GM12878 (cell line): ENCODE results near the gene AGO4. TPM values are rescaled to one million over a fixed set of nuclear protein-coding genes. Genes with fewer than 3 reads are reported as not detected.

Experiments
- ATAC-seq: fragments of 200-7000 bp; cut with Tn5 transposase; 3 replicates; pipeline ENCODE4 v1.9.1; 2020; ENCODE audit warnings: mild to moderate bottlenecking, moderate library complexity
- BruUV-seq: library from RNA; stranded (reverse); fragments of 400-500 nt; replicated peaks from 2 replicates; lab custom pipeline; 2021; lab: Mats Ljungman, UMichigan
- CTCF ChIA-PET: fragments of 300-600 bp; sonication (Branson Sonifier 250); formaldehyde crosslinking; extraction: SDS; loops from one replicate; lab custom pipeline; 2021; ENCODE audit warnings: inconsistent platforms; lab: Yijun Ruan, JAX
- POLR2A ChIA-PET: fragments of 350-600 bp; formaldehyde crosslinking; extraction: SDS; loops from one replicate; lab custom pipeline; 2021; ENCODE audit warnings: inconsistent platforms; lab: Charles Lee
- RAD21 ChIA-PET: fragments of 300-600 bp; sonication (Branson Sonifier 250); formaldehyde crosslinking; loops from one replicate; lab custom pipeline; 2023; ENCODE audit warnings: antibody characterized with exemption; ENCODE audit not compliant: unreplicated experiment; lab: Charles Lee
- SMC1A ChIA-PET: fragments of 300-600 bp; sonication (Branson Sonifier 250); formaldehyde crosslinking; loops from one replicate; lab custom pipeline; 2023; ENCODE audit not compliant: unreplicated experiment, uncharacterized antibody; lab: Charles Lee
- DNase-seq: peaks from one replicate; pipeline ENCODE4 v3.0.0-alpha.2; 2011; ENCODE audit warnings: low read depth, low spot score
- FAIRE-seq: peaks from 3 replicates; lab custom pipeline; 2011; peaks lifted over from hg19 to GRCh38; lab: Jason Lieb, UNC
- H2AFZ ChIP-seq: 2 replicates; pipeline ENCODE4 v1.6.0; 2011; ENCODE audit warnings: low read depth, low read length, control low read depth; ENCODE audit not compliant: control insufficient read depth
- H3K27ac ChIP-seq: 2 replicates; pipeline ENCODE4 v1.5.1; 2011; ENCODE audit warnings: control low read depth; ENCODE audit not compliant: control insufficient read depth, insufficient read depth
- H3K27me3 ChIP-seq, 2 experiments: replicated peaks in 1 of 2; 2 replicates each; pipeline versions ENCODE4 v1.6.0 to v1.6.1; 2011; ENCODE audit warnings: low read length in 1 of 2; ENCODE audit not compliant: control insufficient read depth in 2 of 2, insufficient read depth in 2 of 2
- H3K36me3 ChIP-seq, 2 experiments: 2 replicates each; pipeline ENCODE4 v1.5.1; 2011; ENCODE audit warnings: low read length in 1 of 2; ENCODE audit not compliant: control insufficient read depth in 2 of 2, insufficient read depth in 2 of 2
- H3K4me1 ChIP-seq: 2 replicates; pipeline ENCODE4 v1.6.1; 2011; ENCODE audit warnings: mild to moderate bottlenecking, low read length, moderate library complexity, mixed read lengths; ENCODE audit not compliant: control insufficient read depth, insufficient read depth
- H3K4me2 ChIP-seq: 2 replicates; pipeline ENCODE4 v1.6.0; 2011; ENCODE audit warnings: control low read depth; ENCODE audit not compliant: control insufficient read depth, insufficient read depth
- H3K4me3 ChIP-seq: fragments of 200-600 bp; sonication (generic); 2 replicates; pipeline ENCODE4 v1.5.1; 2016
- H3K79me2 ChIP-seq: 2 replicates; pipeline ENCODE4 v1.6.0; 2011; ENCODE audit warnings: low read length; ENCODE audit not compliant: control insufficient read depth, insufficient read depth
- H3K9ac ChIP-seq: 2 replicates; pipeline ENCODE4 v1.8.0; 2011; ENCODE audit warnings: low read length, control low read depth, mixed read lengths; ENCODE audit not compliant: control insufficient read depth, insufficient read depth
- H3K9me3 ChIP-seq: replicated peaks from 3 replicates; pipeline ENCODE4 v1.5.1; 2011; ENCODE audit warnings: mild to moderate bottlenecking, low read length; ENCODE audit not compliant: control insufficient read depth, insufficient read depth
- H4K20me1 ChIP-seq: 2 replicates; pipeline ENCODE4 v1.6.0; 2011; ENCODE audit not compliant: control insufficient read depth, insufficient read depth
- BRCA1 ChIP-seq: IDR thresholded peaks from 2 replicates; pipeline ENCODE4 v1.6.1; 2011; ENCODE audit warnings: low read depth, low read length, improper control_type of control experiment
- KDM1A ChIP-seq: fragments of 200-600 bp; sonication (generic); IDR thresholded peaks from 2 replicates; pipeline ENCODE4 v1.6.1; 2016; ENCODE audit warnings: borderline replicate concordance
- MLLT1 ChIP-seq: fragments of 450-650 bp; IDR thresholded peaks from 2 replicates; pipeline ENCODE4 v1.6.1; 2016; ENCODE audit warnings: mild to moderate bottlenecking
- MTA2 ChIP-seq: fragments of 450-650 bp; IDR thresholded peaks from 2 replicates; pipeline ENCODE4 v1.6.1; 2016; ENCODE audit warnings: low read depth, mild to moderate bottlenecking, moderate library complexity
- SKIL ChIP-seq: fragments of 450-650 bp; IDR thresholded peaks from 2 replicates; pipeline ENCODE4 v1.6.1; 2017; ENCODE audit warnings: mild to moderate bottlenecking, low read depth, inconsistent platforms; ENCODE audit not compliant: poor library complexity, severe bottlenecking
- ZBTB40 ChIP-seq: fragments of 450-650 bp; IDR thresholded peaks from 2 replicates; pipeline ENCODE4 v1.6.1; 2016; ENCODE audit warnings: mild to moderate bottlenecking, moderate library complexity, borderline replicate concordance
- WGBS: methylation state at CpG from one replicate; pipeline ENCODE4 v1.1.6; 2016; ENCODE audit warnings: low lambda C conversion rate; ENCODE audit not compliant: insufficient replicate concordance, insufficient coverage; ENCODE audit errors: missing lambda C conversion rate; 5-methylcytosine and 5-hydroxymethylcytosine counted together
- in situ Hi-C: fragments of 300-500 bp; cut with MboI; formaldehyde crosslinking; loops from 9 replicates; pipeline ENCODE4 v1.14.3; 2018; ENCODE audit warnings: mixed read lengths
- intact Hi-C: fragments of 100-400 bp; cut with micrococcal nuclease; formaldehyde crosslinking; loops from one replicate; pipeline ENCODE4 v1.14.2; 2022; ENCODE audit not compliant: unreplicated experiment
- polyA plus RNA-seq, 11 experiments: library from polyadenylated mRNA; depleted of rRNA in 4 of 11; unstranded in 6 of 11; stranded (reverse) in 5 of 11; fragments of >200 nt; fragmentation: Nextera tagmentation in 4 of 11; fragmentation: Illumina TruSeq in 1 of 11; extraction: Ambion mirVana in 4 of 11; extraction: Trizol in 1 of 11; gene quantifications; 1 replicate in 1 of 11; 2 replicates in 10 of 11; pipeline versions ENCODE4 v1.2.1 to v1.2.3, GENCODE V29; 2011 to 2016; ENCODE audit warnings: inconsistent platforms in 2 of 11, missing spikeins in 2 of 11, low read depth in 1 of 11
- total RNA-seq, 4 experiments: library from RNA; depleted of rRNA in 3 of 4; stranded (reverse); fragments of >200 nt in 3 of 4; fragmentation: Illumina TruSeq in 1 of 4; extraction: Trizol in 1 of 4; gene quantifications; 2 replicates each; pipeline versions ENCODE4 v1.2.1 to v1.2.3, GENCODE V29; 2013 to 2021

Gene AGO4
- total and polyA plus RNA-seq, 10 of the 15 experiments (the other 5 are each of a cell fraction or from before 2014, with no cell fraction given) = 1.2 to 7.9 (median 3.2) TPM

- Histone ChIP-seq H3K4me2 (peak overlapping the region; percentile 81), H3K79me2 (peaks cover 33% of the 10 kb centered on the region), H3K9ac (peak overlapping the region; percentile 93), H2AFZ (peak overlapping the region; percentile 98), H3K9me3 (no peaks in the 10 kb centered on the region), H3K27me3 (no peaks in the 10 kb centered on the region), H3K4me1 (no peaks in the 10 kb centered on the region), H3K36me3 (no peaks in the 10 kb centered on the region), H3K27ac (peak overlapping the region; percentile 91), H4K20me1 (no peaks in the 10 kb centered on the region), H3K4me3 (peak overlapping the region; percentile 78)
- ChIA-PET CTCF (interaction anchor here (0.7 to 7.2 kb wide), 12 partner anchors 11 to 366 kb away, joined by 3 to 61 read pairs (median 8); partner anchors contain the start of gene C1orf216), RAD21 (interaction anchor here (0.6 to 3.0 kb wide), 12 partner anchors 8 to 318 kb away, joined by 4 to 29 read pairs (median 8); no protein-coding TSS in a partner anchor), SMC1A (interaction anchor here (0.9 to 4.3 kb wide), 14 partner anchors 8 to 317 kb away, joined by 3 to 42 read pairs (median 6); partner anchors contain the start of gene KIAA0319L), POLR2A (interaction anchor here (1.0 to 7.0 kb wide), 13 partner anchors 9 to 197 kb away, joined by 3 to 70 read pairs (median 3); no protein-coding TSS in a partner anchor)
- in situ Hi-C loops (no loop called here), intact Hi-C loops (no loop called here)
- WGBS = 14% methylated on average over 19 of the region's 19 CpGs
- FAIRE-seq = no peak
- ATAC-seq = no peak
- no peak for DNase-seq
- TF ChIP-seq KDM1A (no peak), SKIL (peak; percentile 44), MLLT1 (0 out of 2 replicates have a peak, but pooled peaks have one; percentile 6), MTA2 (0 out of 2 replicates have a peak, but pooled peaks have one; percentile 25), BRCA1 (no peak), ZBTB40 (peak; percentile 61; the same call in 1 of the 2 replicates)
- BruUV-seq = no TSS peak
Measured at GRCh38 chr1:35768350-35769187, 39.2 kb upstream of the AGO4 start.
